ENCODE measurements around the gene UGT8.

- TF ChIP-seq, protein P1, sequence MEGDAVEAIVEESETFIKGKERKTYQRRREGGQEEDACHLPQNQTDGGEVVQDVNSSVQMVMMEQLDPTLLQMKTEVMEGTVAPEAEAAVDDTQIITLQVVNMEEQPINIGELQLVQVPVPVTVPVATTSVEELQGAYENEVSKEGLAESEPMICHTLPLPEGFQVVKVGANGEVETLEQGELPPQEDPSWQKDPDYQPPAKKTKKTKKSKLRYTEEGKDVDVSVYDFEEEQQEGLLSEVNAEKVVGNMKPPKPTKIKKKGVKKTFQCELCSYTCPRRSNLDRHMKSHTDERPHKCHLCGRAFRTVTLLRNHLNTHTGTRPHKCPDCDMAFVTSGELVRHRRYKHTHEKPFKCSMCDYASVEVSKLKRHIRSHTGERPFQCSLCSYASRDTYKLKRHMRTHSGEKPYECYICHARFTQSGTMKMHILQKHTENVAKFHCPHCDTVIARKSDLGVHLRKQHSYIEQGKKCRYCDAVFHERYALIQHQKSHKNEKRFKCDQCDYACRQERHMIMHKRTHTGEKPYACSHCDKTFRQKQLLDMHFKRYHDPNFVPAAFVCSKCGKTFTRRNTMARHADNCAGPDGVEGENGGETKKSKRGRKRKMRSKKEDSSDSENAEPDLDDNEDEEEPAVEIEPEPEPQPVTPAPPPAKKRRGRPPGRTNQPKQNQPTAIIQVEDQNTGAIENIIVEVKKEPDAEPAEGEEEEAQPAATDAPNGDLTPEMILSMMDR (IDR thresholded peaks at IDR 0.05), result no peak
- no peak for TF ChIP-seq POLR2A (IDR thresholded peaks at IDR 0.05)
These were observed 16.0 kb upstream of the UGT8 start for GRCh38 chr4:114582621-114583020.
